Measurements from ENCODE around the gene KLF11.

KLF11 gene

DNA sequence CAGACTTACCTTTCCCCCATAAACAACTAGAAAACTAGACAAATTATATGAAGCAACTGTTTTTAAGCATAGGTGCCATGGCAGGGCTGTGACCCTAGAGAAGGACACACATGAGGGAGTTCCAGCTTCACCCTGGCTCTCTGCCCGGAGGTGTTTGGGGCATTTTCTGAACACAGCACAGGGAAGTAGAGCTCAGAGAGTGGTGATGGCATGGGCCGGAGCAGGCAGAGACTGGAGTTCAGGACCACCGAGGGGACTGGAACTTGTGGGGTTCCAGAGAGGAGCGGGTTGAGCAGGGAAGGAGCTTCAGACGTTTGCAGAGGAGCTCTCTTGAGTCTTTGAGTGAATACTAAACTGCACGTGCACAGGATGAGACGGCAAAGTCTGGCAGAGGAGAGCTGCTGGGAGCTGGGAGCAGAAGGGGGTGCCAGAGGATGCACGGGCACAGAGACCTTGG lies 26.5 kb upstream of the KLF11 start:
- Histone ChIP-seq H3K4me2 (ENCODE audit: low read length) (no peak overlapping the region), H3K4me1 (ENCODE audit: control insufficient read depth, insufficient read depth, low read length) (no peaks in the 10 kb centered on the region), H3K9ac (ENCODE audit: low read depth, low read length) (no peak overlapping the region), H3K27me3 (ENCODE audit: control insufficient read depth, insufficient read depth, low read length) (peaks cover 29% of the 10 kb centered on the region), H3K36me3 (ENCODE audit: insufficient read depth, low read length) (no peaks in the 10 kb centered on the region), H3K9me3 (replicated peaks; ENCODE audit: low read length) (peaks cover 7% of the 10 kb centered on the region), H3K4me3 (ENCODE audit: low read length) (no peak overlapping the region)

DNA sequence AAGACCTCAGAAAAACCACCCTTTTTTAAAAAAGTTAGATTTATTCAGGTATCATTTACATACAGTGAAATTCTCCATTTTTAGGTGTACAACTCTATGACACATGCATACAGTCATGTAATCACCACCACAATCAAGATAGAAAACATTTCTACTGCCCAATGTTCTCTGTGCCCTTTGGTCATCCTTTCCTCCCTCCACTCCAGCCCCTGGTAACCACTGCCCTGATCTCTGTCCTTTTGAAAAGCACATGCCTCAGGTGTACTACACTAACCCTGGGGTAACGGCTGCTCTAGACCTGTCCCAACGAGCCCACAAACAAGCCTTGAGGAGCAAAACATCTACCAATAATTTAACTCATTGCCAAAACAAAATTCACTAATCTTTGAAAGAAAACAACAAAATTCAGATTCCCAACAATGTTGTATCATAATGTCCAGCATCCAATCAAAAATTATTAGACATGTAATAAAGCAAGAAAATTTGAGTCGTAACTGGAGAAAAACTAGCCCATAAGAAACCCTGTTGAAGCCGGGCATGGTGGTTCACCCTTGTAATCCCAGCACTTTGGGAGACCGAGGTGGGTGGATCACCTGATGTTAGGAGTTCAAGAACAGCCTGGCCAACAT lies 25.9 kb upstream of the KLF11 start:
- H3K36me3 ChIP-seq (ENCODE audit: insufficient read depth, low read length) = no peaks in the 10 kb centered on the region
- no peaks in the 10 kb centered on the region for H3K4me1 ChIP-seq (ENCODE audit: control insufficient read depth, insufficient read depth, low read length)
- H3K9me3 ChIP-seq (replicated peaks; ENCODE audit: low read length) = peaks cover 7% of the 10 kb centered on the region
- H3K4me2 ChIP-seq (ENCODE audit: low read length) = no peak overlapping the region
- no peak overlapping the region for H3K9ac ChIP-seq (ENCODE audit: low read depth, low read length)
- peaks cover 30% of the 10 kb centered on the region for H3K27me3 ChIP-seq (ENCODE audit: control insufficient read depth, insufficient read depth, low read length)
- no peak overlapping the region for H3K4me3 ChIP-seq (ENCODE audit: low read length)

DNA sequence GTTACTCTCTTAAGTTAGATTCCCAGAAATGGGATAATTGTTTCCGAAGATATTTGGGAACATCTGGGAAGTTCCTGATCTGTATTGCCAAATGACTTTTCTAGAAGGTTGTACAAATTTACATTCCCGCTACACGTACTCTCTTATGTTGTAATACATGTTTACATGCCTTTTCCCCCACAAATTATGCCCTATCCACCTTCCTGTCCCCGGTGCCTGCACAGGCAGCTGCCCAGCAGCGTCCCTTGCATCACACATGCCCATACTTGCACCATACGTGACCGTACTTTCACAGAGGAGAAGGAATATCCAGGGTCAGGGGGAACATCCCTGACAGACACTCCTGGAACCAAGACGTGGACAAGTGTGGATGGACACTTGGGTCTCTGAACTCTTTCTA lies 24.2 kb upstream of the KLF11 start:
- Histone ChIP-seq H3K36me3 (ENCODE audit: insufficient read depth, low read length) (no peaks in the 10 kb centered on the region), H3K9me3 (replicated peaks; ENCODE audit: low read length) (peaks cover 7% of the 10 kb centered on the region), H3K4me1 (ENCODE audit: control insufficient read depth, insufficient read depth, low read length) (no peaks in the 10 kb centered on the region)

DNA sequence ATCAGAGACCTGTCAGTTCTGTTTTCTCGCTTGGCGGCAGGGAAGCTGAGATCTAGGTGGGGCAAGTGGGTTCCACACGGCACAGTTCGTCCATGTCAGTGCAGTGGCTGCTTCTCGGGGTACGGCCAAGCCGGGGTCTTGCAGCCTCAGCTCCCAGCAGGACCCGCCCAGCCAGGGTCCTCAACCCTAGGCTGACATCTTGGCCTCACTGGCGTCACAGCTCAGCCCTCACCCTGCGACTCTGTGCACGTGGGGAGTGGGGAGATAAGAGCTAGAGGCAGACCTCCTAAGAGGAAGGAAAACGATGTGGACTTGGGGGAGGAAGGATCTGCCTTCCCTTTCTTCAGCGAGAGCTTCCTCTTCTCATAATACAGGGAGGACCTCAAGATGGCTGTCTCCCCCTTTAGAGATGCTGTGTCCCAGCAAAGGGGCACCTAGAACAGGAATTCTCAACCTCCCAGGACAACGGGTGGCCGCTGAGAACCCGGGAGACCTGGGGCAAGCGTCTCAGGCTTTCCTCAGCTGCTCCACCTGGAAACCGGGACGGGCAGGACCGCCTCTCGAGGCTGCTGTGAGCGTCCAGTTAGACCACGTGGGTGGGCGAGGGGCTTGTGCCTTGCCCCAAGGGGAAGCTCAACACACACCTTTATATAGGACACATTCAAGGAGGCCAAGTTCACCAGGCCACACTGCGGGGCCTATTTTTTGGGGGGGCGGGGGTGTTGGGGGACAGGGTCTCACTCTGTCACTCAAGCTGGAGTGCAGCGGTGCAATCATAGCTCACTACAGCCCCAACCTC lies 23.5 kb upstream of the KLF11 start:
- Histone ChIP-seq H3K4me2 (ENCODE audit: low read length) (no peak overlapping the region), H3K9ac (ENCODE audit: low read depth, low read length) (no peak overlapping the region)

More for the DNA sequence above, 24.2 kb upstream of the KLF11 start:
- Histone ChIP-seq H3K27me3 (ENCODE audit: control insufficient read depth, insufficient read depth, low read length) (peaks cover 40% of the 10 kb centered on the region), H3K9ac (ENCODE audit: low read depth, low read length) (no peak overlapping the region), H3K4me3 (ENCODE audit: low read length) (no peak overlapping the region), H3K4me2 (ENCODE audit: low read length) (no peak overlapping the region)

DNA sequence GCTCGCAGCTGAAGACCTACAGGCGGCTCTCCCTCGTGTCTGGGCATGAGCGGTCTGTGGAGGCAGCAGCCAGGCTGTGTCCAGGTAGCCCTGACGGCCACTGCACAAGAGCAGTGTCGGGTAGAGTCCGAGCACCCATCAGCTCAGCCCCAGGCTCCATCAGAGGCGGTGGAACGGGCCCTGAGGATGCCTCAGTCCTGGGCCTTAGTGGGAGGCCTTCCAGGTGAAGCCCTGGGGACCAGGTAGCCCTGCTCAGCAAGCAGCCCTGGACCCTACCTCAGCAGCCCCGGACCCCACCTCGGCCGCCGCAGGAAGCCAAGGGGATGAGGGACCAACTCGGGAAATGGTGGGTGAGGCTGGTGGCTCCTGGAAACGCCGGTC lies 21.3 kb upstream of the KLF11 start:
- peaks cover 5% of the 10 kb centered on the region for H3K9me3 ChIP-seq (replicated peaks; ENCODE audit: low read length)
- no peak overlapping the region for H3K4me3 ChIP-seq (ENCODE audit: low read length)
- no peak overlapping the region for H3K4me2 ChIP-seq (ENCODE audit: low read length)
- no peak overlapping the region for H3K9ac ChIP-seq (ENCODE audit: low read depth, low read length)
- no peaks in the 10 kb centered on the region for H3K36me3 ChIP-seq (ENCODE audit: insufficient read depth, low read length)
- no peaks in the 10 kb centered on the region for H3K4me1 ChIP-seq (ENCODE audit: control insufficient read depth, insufficient read depth, low read length)
- peaks cover 33% of the 10 kb centered on the region for H3K27me3 ChIP-seq (ENCODE audit: control insufficient read depth, insufficient read depth, low read length)

More for the DNA sequence above, 23.5 kb upstream of the KLF11 start:
- Histone ChIP-seq H3K4me3 (ENCODE audit: low read length) (no peak overlapping the region), H3K27me3 (ENCODE audit: control insufficient read depth, insufficient read depth, low read length) (peaks cover 40% of the 10 kb centered on the region), H3K36me3 (ENCODE audit: insufficient read depth, low read length) (no peaks in the 10 kb centered on the region), H3K9me3 (replicated peaks; ENCODE audit: low read length) (peaks cover 7% of the 10 kb centered on the region), H3K4me1 (ENCODE audit: control insufficient read depth, insufficient read depth, low read length) (no peaks in the 10 kb centered on the region)

DNA sequence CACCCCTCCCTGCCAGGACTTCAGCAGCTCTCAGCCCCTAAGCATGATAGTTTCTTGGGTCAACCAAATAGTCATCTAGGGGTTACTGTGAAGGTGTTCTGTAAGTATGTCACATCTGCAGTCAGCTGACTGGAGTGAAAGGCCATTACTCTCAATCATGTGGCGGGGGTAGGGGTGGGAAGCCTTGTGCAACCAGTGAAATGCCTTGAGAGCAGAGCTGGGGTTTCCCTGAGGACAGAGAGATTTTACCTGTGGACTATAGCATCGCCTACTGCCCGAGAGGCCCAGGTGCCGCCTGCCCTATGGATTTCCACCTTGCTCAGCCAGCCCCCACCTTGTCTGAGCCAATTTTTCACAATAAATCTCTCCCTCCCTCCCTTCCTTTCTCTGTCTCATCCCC lies 20.9 kb upstream of the KLF11 start:
- no peaks in the 10 kb centered on the region for H3K4me1 ChIP-seq (ENCODE audit: control insufficient read depth, insufficient read depth, low read length)
- no peak overlapping the region for H3K9ac ChIP-seq (ENCODE audit: low read depth, low read length)
- H3K9me3 ChIP-seq (replicated peaks; ENCODE audit: low read length) = peaks cover 2% of the 10 kb centered on the region
- no peak overlapping the region for H3K4me2 ChIP-seq (ENCODE audit: low read length)
- no peak overlapping the region for H3K4me3 ChIP-seq (ENCODE audit: low read length)
- peaks cover 33% of the 10 kb centered on the region for H3K27me3 ChIP-seq (ENCODE audit: control insufficient read depth, insufficient read depth, low read length)
- H3K36me3 ChIP-seq (ENCODE audit: insufficient read depth, low read length) = no peaks in the 10 kb centered on the region

DNA sequence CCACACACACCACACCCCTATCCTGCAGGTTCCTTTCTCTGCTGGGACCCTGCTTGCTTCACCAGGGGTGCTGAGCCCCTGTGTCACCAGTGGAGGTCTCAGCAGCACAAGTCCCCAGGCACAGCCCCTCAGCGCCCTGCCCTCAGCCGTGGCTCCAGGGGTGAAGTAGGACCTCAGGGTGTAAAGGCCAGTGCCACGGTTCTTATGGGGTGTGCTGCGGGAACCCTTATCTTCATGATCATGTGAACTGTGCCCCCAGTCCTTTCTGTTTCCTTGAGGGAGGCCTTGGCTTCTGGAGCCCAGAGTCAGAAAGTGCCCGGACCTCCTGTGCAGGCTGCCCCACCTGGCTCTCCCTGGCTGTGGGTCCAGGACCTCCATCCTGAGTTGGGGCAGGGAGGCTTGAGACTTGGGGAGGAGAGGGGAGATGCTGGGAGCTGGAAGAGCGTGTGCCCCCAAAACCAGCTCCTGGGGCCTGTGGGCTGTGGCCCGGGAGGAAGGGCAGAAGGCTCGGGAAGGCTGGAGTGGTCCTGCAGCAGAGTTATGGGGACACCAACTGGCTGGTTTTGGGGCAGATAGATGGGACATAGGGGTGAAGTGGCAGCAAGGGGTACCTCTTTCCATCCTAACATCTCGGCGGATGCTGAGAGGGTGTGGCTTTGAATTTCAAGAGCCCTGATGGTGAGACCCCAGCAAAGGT lies 20.2 kb upstream of the KLF11 start:
- no peak overlapping the region for H3K4me3 ChIP-seq (ENCODE audit: low read length)
- H3K27me3 ChIP-seq (ENCODE audit: control insufficient read depth, insufficient read depth, low read length) = peaks cover 28% of the 10 kb centered on the region
- H3K9ac ChIP-seq (ENCODE audit: low read depth, low read length) = no peak overlapping the region
- H3K4me2 ChIP-seq (ENCODE audit: low read length) = no peak overlapping the region
- no peaks in the 10 kb centered on the region for H3K4me1 ChIP-seq (ENCODE audit: control insufficient read depth, insufficient read depth, low read length)
- no peaks in the 10 kb centered on the region for H3K9me3 ChIP-seq (replicated peaks; ENCODE audit: low read length)
- H3K36me3 ChIP-seq (ENCODE audit: insufficient read depth, low read length) = no peaks in the 10 kb centered on the region

DNA sequence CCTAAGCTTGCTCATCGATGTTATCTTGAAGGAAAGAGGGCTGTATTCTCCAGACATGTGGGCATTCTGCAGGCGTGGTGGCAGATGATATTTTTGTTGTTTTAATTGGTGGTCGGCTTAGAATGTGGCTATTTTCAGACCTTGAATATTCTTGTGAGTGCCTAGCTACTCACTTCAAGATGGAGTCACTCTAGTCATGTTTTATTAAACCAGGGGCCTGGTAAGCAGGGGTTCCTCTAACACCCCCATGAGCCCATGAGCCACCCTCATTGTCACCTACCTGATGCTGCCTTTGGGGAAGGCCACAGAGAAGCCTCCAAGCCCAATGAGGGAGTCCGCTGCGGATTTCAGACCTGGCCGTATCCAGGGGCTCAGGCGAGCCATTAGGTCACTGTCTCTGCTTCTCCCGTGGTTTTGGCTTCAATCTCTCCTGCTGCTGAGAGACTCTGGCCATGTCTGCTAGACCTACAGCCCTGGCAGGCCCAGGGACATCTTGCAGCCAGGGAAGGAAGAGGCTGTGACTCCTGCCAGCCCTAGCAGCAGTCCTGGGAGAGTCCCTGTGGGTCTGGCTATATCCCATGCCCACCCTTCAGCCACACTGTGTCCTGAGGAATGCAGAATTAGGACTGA lies 16.3 kb upstream of the KLF11 start:
- H3K4me2 ChIP-seq (ENCODE audit: low read length) = no peak overlapping the region
- no peaks in the 10 kb centered on the region for H3K9me3 ChIP-seq (replicated peaks; ENCODE audit: low read length)
- H3K4me1 ChIP-seq (ENCODE audit: control insufficient read depth, insufficient read depth, low read length) = no peaks in the 10 kb centered on the region
- no peak overlapping the region for H3K9ac ChIP-seq (ENCODE audit: low read depth, low read length)
- H3K36me3 ChIP-seq (ENCODE audit: insufficient read depth, low read length) = no peaks in the 10 kb centered on the region
- no peak overlapping the region for H3K4me3 ChIP-seq (ENCODE audit: low read length)
- peaks cover 11% of the 10 kb centered on the region for H3K27me3 ChIP-seq (ENCODE audit: control insufficient read depth, insufficient read depth, low read length)

DNA sequence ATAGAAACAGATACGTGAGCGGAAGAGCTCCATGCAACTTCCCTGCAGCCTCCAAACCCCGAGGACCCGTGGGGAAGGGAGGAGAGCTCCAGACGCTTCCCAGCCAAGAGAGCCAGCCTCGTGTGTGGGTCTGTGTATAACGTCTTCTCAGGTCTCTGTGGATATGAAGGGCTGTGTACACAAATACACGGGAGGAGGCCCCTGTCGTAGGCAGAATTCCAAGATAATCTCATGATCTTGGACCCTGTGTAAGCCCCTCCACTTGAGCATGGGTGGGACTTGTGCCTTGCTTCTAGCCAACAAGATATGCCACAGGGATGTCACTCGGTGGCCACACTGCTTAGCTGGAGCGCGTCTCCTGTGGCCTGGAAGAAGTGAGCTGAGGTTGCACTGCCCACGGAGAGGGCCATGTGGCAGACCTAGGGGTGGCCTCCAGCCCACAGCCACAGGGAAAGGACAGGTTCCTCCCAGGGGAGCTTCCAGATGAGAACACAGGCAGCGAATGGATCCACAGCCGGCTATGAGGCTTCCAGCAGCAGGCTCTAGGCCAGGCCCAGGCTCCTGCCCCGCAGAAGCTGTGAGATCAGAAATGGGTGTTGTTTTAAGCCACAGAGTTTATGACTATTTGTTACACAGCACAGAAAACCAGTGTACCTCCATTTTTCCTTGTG lies 15.6 kb upstream of the KLF11 start:
- Histone ChIP-seq H3K27me3 (ENCODE audit: control insufficient read depth, insufficient read depth, low read length) (peaks cover 6% of the 10 kb centered on the region), H3K4me1 (ENCODE audit: control insufficient read depth, insufficient read depth, low read length) (no peaks in the 10 kb centered on the region), H3K9ac (ENCODE audit: low read depth, low read length) (no peak overlapping the region)

DNA sequence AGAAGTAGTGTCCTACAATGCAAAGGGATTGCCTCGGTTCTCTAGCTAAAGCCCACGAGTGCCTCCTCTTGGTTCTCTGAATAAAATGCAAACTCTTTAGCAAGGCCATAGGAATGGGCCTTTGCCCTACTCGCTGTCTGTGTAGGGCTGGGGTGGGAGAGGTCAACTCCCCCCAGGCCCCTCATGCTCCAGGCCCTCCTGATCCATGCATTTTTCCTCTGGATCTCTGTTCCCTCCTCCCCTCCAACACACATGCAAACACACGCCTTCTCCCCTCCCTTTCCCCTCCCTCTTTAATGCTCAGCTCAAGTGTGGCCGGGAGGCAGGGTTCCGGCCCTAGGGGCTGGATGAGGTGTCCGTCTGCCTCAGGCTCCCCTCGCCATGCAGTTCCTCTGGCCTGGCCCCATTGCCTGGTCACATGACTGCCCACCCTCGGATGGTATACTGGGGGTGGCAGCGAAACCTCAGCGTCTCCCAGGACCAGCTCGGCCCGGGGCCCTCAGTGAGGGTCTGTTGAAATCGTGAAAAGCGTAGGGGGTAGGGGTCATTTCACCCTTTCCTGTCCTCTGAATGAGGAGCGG lies 14.9 kb upstream of the KLF11 start:
- H3K9ac ChIP-seq (ENCODE audit: low read depth, low read length) = no peak overlapping the region

More for the DNA sequence above, 15.6 kb upstream of the KLF11 start:
- Histone ChIP-seq H3K4me3 (ENCODE audit: low read length) (no peak overlapping the region), H3K9me3 (replicated peaks; ENCODE audit: low read length) (no peaks in the 10 kb centered on the region), H3K4me2 (ENCODE audit: low read length) (no peak overlapping the region), H3K36me3 (ENCODE audit: insufficient read depth, low read length) (no peaks in the 10 kb centered on the region)

More for the DNA sequence above, 14.9 kb upstream of the KLF11 start:
- Histone ChIP-seq H3K4me2 (ENCODE audit: low read length) (no peak overlapping the region), H3K9me3 (replicated peaks; ENCODE audit: low read length) (no peaks in the 10 kb centered on the region), H3K4me3 (ENCODE audit: low read length) (no peak overlapping the region), H3K36me3 (ENCODE audit: insufficient read depth, low read length) (no peaks in the 10 kb centered on the region), H3K4me1 (ENCODE audit: control insufficient read depth, insufficient read depth, low read length) (no peaks in the 10 kb centered on the region), H3K27me3 (ENCODE audit: control insufficient read depth, insufficient read depth, low read length) (no peaks in the 10 kb centered on the region)

Data from skeletal muscle satellite cell (primary cell).